ENCODE results near the gene DLGAP1. TPM values are rescaled to one million over a fixed set of nuclear protein-coding genes. Genes with fewer than 3 reads are reported as not detected.

The DLGAP1 gene
- total and polyA plus RNA-seq, 2 of the 13 experiments (the other 11 are each of a cell fraction or from before 2014, with no cell fraction given) = 0.01 TPM; not detected in 1

DNA sequence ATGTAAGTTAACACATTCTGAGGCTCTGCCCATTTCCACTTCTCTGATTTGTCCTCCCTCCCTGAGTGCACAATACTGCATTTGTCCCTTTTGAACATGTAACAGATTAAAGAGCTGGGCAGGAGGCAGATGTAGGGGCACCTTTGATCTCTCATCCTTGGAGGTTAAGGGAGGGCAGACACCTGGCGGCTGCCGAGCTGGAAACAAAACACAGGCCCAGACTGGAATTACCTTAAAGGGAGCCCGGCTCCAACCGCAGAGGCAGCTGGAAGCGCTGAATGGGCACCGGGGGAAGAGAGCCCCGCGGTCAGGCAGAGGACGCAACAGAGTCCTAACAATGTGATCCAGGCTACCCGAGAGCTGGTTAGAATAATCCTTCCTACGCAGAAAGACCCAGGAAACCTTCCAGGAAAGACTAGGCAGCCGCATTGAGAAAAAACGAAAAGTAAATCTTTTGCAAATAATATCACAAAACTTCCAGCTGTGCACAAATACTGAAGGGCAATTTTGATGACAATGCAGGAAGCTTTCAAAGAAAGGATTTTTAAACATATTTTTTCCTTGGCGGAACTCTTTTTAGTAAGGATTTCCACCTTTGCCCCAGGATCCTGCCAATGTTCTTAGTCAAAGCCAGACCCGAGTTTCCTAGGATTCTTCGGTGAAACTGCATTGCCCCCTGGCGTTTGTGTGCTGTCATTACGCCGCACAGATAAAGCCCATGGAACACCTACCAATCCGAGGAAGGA, 789.2 kb downstream of the DLGAP1 start (continued):
- peak; percentile 72 for TF ChIP-seq ZBTB43 (CRISPR knock-in tag; conservative IDR thresholded peaks at IDR 0.05)
- no peak for TF ChIP-seq ZNF543 (CRISPR knock-in tag; IDR thresholded peaks at IDR 0.05)
- TF ChIP-seq TBX2 (CRISPR knock-in tag; IDR thresholded peaks at IDR 0.05; ENCODE audit: borderline replicate concordance) = peak; percentile 94
- TF ChIP-seq JUND (CRISPR knock-in tag; IDR thresholded peaks at IDR 0.05) = peak; percentile 51; the same call in 1 of the 2 replicates
- peak; percentile 82 for TF ChIP-seq ZNF614 (CRISPR knock-in tag; IDR thresholded peaks at IDR 0.05; ENCODE audit: borderline replicate concordance)
- peak; percentile 97 for TF ChIP-seq NCOA2 (CRISPR knock-in tag; IDR thresholded peaks at IDR 0.05)
- 0 out of 2 replicates have a peak, but pooled peaks have one; percentile 32 for TF ChIP-seq ATF7-NPFF (CRISPR knock-in tag; IDR thresholded peaks at IDR 0.05; ENCODE audit: low read depth)
- no peak for TF ChIP-seq ZNF432 (CRISPR knock-in tag; IDR thresholded peaks at IDR 0.05; ENCODE audit: borderline replicate concordance)
- TF ChIP-seq ZBTB38 (CRISPR knock-in tag; IDR thresholded peaks at IDR 0.05) = 0 out of 2 replicates have a peak, but pooled peaks have one; percentile 44
- TF ChIP-seq STAT6 (CRISPR knock-in tag; IDR thresholded peaks at IDR 0.05; ENCODE audit: borderline replicate concordance) = no peak
- 0 out of 2 replicates have a peak, but pooled peaks have one; percentile 48 for TF ChIP-seq KLF15 (CRISPR knock-in tag; IDR thresholded peaks at IDR 0.05; ENCODE audit: borderline replicate concordance)
- TF ChIP-seq HOXD1 (CRISPR knock-in tag; IDR thresholded peaks at IDR 0.05) = peak; percentile 75; the same call in 1 of the 2 replicates
- TF ChIP-seq CHCHD3 (CRISPR knock-in tag; IDR thresholded peaks at IDR 0.05) = no peak
- TF ChIP-seq IRF2 (CRISPR knock-in tag; IDR thresholded peaks at IDR 0.05) = peak; percentile 62; the same call in 1 of the 2 replicates
- TF ChIP-seq NKX3-1 (CRISPR knock-in tag; IDR thresholded peaks at IDR 0.05) = peak; percentile 52; the same call in 1 of the 2 replicates
- TF ChIP-seq, protein P1, sequence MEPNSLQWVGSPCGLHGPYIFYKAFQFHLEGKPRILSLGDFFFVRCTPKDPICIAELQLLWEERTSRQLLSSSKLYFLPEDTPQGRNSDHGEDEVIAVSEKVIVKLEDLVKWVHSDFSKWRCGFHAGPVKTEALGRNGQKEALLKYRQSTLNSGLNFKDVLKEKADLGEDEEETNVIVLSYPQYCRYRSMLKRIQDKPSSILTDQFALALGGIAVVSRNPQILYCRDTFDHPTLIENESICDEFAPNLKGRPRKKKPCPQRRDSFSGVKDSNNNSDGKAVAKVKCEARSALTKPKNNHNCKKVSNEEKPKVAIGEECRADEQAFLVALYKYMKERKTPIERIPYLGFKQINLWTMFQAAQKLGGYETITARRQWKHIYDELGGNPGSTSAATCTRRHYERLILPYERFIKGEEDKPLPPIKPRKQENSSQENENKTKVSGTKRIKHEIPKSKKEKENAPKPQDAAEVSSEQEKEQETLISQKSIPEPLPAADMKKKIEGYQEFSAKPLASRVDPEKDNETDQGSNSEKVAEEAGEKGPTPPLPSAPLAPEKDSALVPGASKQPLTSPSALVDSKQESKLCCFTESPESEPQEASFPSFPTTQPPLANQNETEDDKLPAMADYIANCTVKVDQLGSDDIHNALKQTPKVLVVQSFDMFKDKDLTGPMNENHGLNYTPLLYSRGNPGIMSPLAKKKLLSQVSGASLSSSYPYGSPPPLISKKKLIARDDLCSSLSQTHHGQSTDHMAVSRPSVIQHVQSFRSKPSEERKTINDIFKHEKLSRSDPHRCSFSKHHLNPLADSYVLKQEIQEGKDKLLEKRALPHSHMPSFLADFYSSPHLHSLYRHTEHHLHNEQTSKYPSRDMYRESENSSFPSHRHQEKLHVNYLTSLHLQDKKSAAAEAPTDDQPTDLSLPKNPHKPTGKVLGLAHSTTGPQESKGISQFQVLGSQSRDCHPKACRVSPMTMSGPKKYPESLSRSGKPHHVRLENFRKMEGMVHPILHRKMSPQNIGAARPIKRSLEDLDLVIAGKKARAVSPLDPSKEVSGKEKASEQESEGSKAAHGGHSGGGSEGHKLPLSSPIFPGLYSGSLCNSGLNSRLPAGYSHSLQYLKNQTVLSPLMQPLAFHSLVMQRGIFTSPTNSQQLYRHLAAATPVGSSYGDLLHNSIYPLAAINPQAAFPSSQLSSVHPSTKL (CRISPR knock-in tag; IDR thresholded peaks at IDR 0.05) = peak; percentile 96
- TF ChIP-seq, protein P2, sequence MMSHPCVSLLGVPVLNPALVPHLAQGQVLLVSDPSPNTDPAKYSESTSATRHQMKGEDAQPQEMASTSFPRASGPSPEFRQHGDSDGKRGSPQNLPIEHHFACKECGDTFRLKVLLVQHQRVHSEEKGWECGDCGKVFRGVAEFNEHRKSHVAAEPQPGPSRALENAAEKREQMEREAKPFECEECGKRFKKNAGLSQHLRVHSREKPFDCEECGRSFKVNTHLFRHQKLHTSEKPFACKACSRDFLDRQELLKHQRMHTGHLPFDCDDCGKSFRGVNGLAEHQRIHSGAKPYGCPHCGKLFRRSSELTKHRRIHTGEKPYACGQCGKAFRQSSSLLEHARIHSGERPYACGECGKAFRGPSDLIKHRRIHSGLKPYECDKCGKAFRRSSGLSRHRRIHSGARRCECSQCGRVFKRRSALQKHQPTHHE (CRISPR knock-in tag; IDR thresholded peaks at IDR 0.05; ENCODE audit: borderline replicate concordance) = 0 out of 2 replicates have a peak, but pooled peaks have one; percentile 12
- peak; percentile 89; the same call in 1 of the 2 replicates for TF ChIP-seq GATA4 (IDR thresholded peaks at IDR 0.05; ENCODE audit: borderline replicate concordance, low read depth)
- TF ChIP-seq ONECUT2 (CRISPR knock-in tag; IDR thresholded peaks at IDR 0.05) = 0 out of 2 replicates have a peak, but pooled peaks have one; percentile 29
- TF ChIP-seq SMAD3 (CRISPR knock-in tag; IDR thresholded peaks at IDR 0.05) = peak; percentile 59; the same call in 1 of the 2 replicates

Data from HepG2 (cell line).